ENCODE data around the gene SLC7A9. TPM values are rescaled to one million over a fixed set of nuclear protein-coding genes. Genes with fewer than 3 reads are reported as not detected.

The SLC7A9 gene
- total and polyA plus RNA-seq, 4 donors = 6.8 to 16.3 (median 9.8) TPM

DNA sequence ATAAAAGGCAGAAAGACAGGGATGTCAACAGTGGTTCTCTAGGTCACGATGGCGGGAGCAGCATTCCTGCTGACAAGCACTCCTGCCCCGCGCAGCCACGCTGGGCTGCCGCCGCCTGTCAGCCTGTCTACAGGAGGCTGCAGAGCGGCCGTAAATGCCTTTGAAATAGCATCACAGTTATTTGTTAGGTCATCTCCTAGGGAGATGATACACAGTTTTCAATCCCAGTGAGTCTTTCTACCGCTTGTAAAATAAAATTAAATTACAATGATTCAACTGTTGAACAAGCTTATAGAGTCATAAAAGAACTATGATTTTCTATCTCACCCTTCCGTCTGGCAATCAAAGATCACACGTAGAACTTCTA lies 7.3 kb upstream of the SLC7A9 start:
- Histone ChIP-seq H3K27me3 (ENCODE audit: control insufficient read depth in 4 of 4, insufficient read depth in 4 of 4, low read length in 3 of 4) (no peaks in the 10 kb centered on the region), H3K4me3 (ENCODE audit: low read depth in 1 of 3, low read length in 3 of 3) (no peak overlapping the region), H3K27ac (ENCODE audit: low read depth in 1 of 2, low read length in 2 of 2) (no peak overlapping the region), H3K9ac (ENCODE audit: low read depth in 1 of 2, low read length in 2 of 2) (no peak overlapping the region), H3K9me3 (ENCODE audit: control insufficient read depth in 4 of 4, low read length in 3 of 4) (no peaks in the 10 kb centered on the region), H3K4me1 (ENCODE audit: control insufficient read depth in 4 of 4, insufficient read depth in 4 of 4, low read length in 3 of 4) (peaks cover 0 to 3% (median 0%) of the 10 kb centered on the region in 4 donors), H3K36me3 (ENCODE audit: control insufficient read depth in 4 of 4, insufficient read depth in 3 of 4, low read depth in 1 of 4, low read length in 3 of 4) (no peaks in the 10 kb centered on the region)
- no peak for DNase-seq (ENCODE audit: low spot score)
- 81% methylated on average over 12 of the region's 12 CpGs for WGBS
- TF ChIP-seq FOXA1 (IDR thresholded peaks at IDR 0.05) (no peak), HNF4G (IDR thresholded peaks at IDR 0.05) (no peak)
- TF ChIP-seq, protein P1, sequence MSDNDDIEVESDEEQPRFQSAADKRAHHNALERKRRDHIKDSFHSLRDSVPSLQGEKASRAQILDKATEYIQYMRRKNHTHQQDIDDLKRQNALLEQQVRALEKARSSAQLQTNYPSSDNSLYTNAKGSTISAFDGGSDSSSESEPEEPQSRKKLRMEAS (IDR thresholded peaks at IDR 0.05) = no peak

DNA sequence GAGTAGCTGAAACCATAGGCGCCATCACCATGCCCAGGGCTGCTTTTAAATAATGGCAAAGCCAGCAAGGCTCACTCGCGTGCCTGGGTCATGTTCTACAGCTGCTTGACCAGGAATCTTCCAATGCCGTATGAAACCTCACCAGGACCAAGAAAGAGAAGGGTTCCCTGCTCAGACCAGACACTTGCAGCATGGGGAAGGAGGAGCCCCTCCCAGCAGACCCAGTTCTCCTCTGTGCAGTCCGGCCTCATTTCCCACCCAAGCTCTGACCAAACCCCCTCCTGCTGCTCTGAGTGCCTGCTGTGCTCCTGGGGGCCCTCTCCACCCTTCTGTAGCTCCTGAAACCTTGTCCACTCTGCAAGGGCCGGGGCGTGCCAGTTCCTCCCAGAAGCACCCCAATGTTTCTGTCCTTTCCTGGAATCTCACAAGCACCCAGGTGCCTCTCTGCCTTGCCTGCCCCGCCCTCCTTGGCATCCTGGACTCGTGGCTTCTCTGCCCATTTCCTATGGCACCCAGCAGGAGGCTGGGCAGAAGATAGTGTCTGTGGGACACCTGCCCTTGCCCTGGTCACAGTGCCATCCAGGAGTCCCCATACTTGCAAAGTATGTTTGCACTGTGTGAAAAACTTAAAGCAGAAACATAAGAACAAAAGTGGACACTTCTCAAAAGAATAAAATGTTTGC lies 6.8 kb upstream of the SLC7A9 start:
- Histone ChIP-seq H3K4me3 (ENCODE audit: low read depth in 1 of 3, low read length in 3 of 3) (no peak overlapping the region), H3K27ac (ENCODE audit: low read depth in 1 of 2, low read length in 2 of 2) (no peak overlapping the region), H3K4me1 (ENCODE audit: control insufficient read depth in 4 of 4, insufficient read depth in 4 of 4, low read length in 3 of 4) (peaks cover 0 to 3% (median 0%) of the 10 kb centered on the region in 4 donors), H3K9ac (ENCODE audit: low read depth in 1 of 2, low read length in 2 of 2) (no peak overlapping the region), H3K9me3 (ENCODE audit: control insufficient read depth in 4 of 4, low read length in 3 of 4) (no peaks in the 10 kb centered on the region), H3K36me3 (ENCODE audit: control insufficient read depth in 4 of 4, insufficient read depth in 3 of 4, low read depth in 1 of 4, low read length in 3 of 4) (no peaks in the 10 kb centered on the region), H3K27me3 (ENCODE audit: control insufficient read depth in 4 of 4, insufficient read depth in 4 of 4, low read length in 3 of 4) (no peaks in the 10 kb centered on the region)
- TF ChIP-seq JUND (IDR thresholded peaks at IDR 0.05) (no peak), RAD21 (IDR thresholded peaks at IDR 0.05) (no peak)
- no peak for DNase-seq (ENCODE audit: low spot score)
- WGBS = 90% methylated on average over 9 of the region's 9 CpGs

- WGBS = 82% methylated on average over 7 of the region's 7 CpGs
- Histone ChIP-seq H3K27me3 (ENCODE audit: control insufficient read depth in 4 of 4, insufficient read depth in 4 of 4, low read length in 3 of 4) (no peaks in the 10 kb centered on the region), H3K4me3 (ENCODE audit: low read depth in 1 of 3, low read length in 3 of 3) (no peak overlapping the region), H3K9me3 (ENCODE audit: control insufficient read depth in 4 of 4, low read length in 3 of 4) (no peaks in the 10 kb centered on the region), H3K9ac (ENCODE audit: low read depth in 1 of 2, low read length in 2 of 2) (no peak overlapping the region), H3K27ac (ENCODE audit: low read depth in 1 of 2, low read length in 2 of 2) (no peak overlapping the region), H3K4me1 (ENCODE audit: control insufficient read depth in 4 of 4, insufficient read depth in 4 of 4, low read length in 3 of 4) (peaks cover 0 to 6% (median 4%) of the 10 kb centered on the region in 4 donors), H3K36me3 (ENCODE audit: control insufficient read depth in 4 of 4, insufficient read depth in 3 of 4, low read depth in 1 of 4, low read length in 3 of 4) (no peaks in the 10 kb centered on the region)
- no peak for DNase-seq (ENCODE audit: low spot score)
- no peak for TF ChIP-seq NR2F2 (IDR thresholded peaks at IDR 0.05)
- TF ChIP-seq, protein P2, sequence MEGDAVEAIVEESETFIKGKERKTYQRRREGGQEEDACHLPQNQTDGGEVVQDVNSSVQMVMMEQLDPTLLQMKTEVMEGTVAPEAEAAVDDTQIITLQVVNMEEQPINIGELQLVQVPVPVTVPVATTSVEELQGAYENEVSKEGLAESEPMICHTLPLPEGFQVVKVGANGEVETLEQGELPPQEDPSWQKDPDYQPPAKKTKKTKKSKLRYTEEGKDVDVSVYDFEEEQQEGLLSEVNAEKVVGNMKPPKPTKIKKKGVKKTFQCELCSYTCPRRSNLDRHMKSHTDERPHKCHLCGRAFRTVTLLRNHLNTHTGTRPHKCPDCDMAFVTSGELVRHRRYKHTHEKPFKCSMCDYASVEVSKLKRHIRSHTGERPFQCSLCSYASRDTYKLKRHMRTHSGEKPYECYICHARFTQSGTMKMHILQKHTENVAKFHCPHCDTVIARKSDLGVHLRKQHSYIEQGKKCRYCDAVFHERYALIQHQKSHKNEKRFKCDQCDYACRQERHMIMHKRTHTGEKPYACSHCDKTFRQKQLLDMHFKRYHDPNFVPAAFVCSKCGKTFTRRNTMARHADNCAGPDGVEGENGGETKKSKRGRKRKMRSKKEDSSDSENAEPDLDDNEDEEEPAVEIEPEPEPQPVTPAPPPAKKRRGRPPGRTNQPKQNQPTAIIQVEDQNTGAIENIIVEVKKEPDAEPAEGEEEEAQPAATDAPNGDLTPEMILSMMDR (IDR thresholded peaks at IDR 0.05; ENCODE audit: low read depth, low read length, missing input control) = no peak
- TF ChIP-seq YY1 (IDR thresholded peaks at IDR 0.05) = no peak
- no peak for TF ChIP-seq TAF1 (conservative IDR thresholded peaks at IDR 0.05)
- TF ChIP-seq HNF4G (IDR thresholded peaks at IDR 0.05) = no peak
- TF ChIP-seq EGR1 (IDR thresholded peaks at IDR 0.05; ENCODE audit: low read depth in 2 of 2) = no peak
- no peak for TF ChIP-seq ATF3 (IDR thresholded peaks at IDR 0.05)
- TF ChIP-seq RAD21 (IDR thresholded peaks at IDR 0.05) = no peak
- TF ChIP-seq GABPA (IDR thresholded peaks at IDR 0.05 in 1 of 2, conservative IDR thresholded peaks at IDR 0.05 in 1 of 2) = no peak
- TF ChIP-seq, protein P1 (IDR thresholded peaks at IDR 0.05) = no peak
- no peak for TF ChIP-seq FOXA2 (IDR thresholded peaks at IDR 0.05)
- TF ChIP-seq JUND (IDR thresholded peaks at IDR 0.05) = no peak
- no peak for TF ChIP-seq SP1 (IDR thresholded peaks at IDR 0.05)
- no peak for TF ChIP-seq FOXA1 (IDR thresholded peaks at IDR 0.05)
- no peak for TF ChIP-seq HNF4A (conservative IDR thresholded peaks at IDR 0.05)
- TF ChIP-seq RXRA (IDR thresholded peaks at IDR 0.05) = no peak
- no peak for TF ChIP-seq ZBTB33 (IDR thresholded peaks at IDR 0.05)
Observed at GRCh38 chr19:32875428-32875827, 5.9 kb upstream of the SLC7A9 start.

All from liver (tissue), 9 donors.